Ectodermal cell (in vitro differentiated cells): ENCODE data around the gene LRMDA.

Experiments used
- H3K27ac ChIP-seq: 2 replicates; pipeline ENCODE4 v1.7.0; 2013; ENCODE audit warnings: mild to moderate bottlenecking, low read depth, low read length; ENCODE audit not compliant: insufficient read depth, poor library complexity, severe bottlenecking
- H3K27me3 ChIP-seq: 2 replicates; pipeline ENCODE4 v1.7.0; 2013; ENCODE audit warnings: mild to moderate bottlenecking, low read length; ENCODE audit not compliant: insufficient read depth, control insufficient read depth, poor library complexity, severe bottlenecking
- H3K36me3 ChIP-seq: one replicate; pipeline ENCODE4 v1.7.0; 2013; ENCODE audit warnings: low read length; ENCODE audit not compliant: control insufficient read depth, insufficient read depth
- H3K4me1 ChIP-seq: one replicate; pipeline ENCODE4 v1.7.0; 2013; ENCODE audit warnings: low read length; ENCODE audit not compliant: control insufficient read depth, insufficient read depth
- H3K4me3 ChIP-seq: 2 replicates; pipeline ENCODE4 v1.7.0; 2013; ENCODE audit warnings: low read depth, low read length, control low read depth; ENCODE audit not compliant: insufficient read depth
- H3K9me3 ChIP-seq: 2 replicates; pipeline ENCODE4 v1.7.0; 2013; ENCODE audit warnings: mild to moderate bottlenecking, low read length, moderate library complexity; ENCODE audit not compliant: control insufficient read depth
- WGBS, 2 experiments: methylation state at CpG; one replicate each; pipeline ENCODE4 v1.1.7; 2013; ENCODE audit warnings: missing lambda C conversion rate in 2 of 2; 5-methylcytosine and 5-hydroxymethylcytosine counted together

Gene LRMDA

GRCh38 chr10:75646916-75647315, 215.5 kb downstream of the LRMDA start:
- H3K4me1 ChIP-seq, result peaks cover 3% of the 10 kb centered on the region
- no peaks in the 10 kb centered on the region for H3K27me3 ChIP-seq
- 83% methylated on average over 6 of the region's 6 CpGs for WGBS, 2 experiments
- no peak overlapping the region for H3K27ac ChIP-seq
- no peaks in the 10 kb centered on the region for H3K9me3 ChIP-seq
- no peaks in the 10 kb centered on the region for H3K36me3 ChIP-seq
- no peak overlapping the region for H3K4me3 ChIP-seq

GRCh38 chr10:75647675-75648074, 216.3 kb downstream of the LRMDA start:
- WGBS, 2 experiments, result 93 to 100% methylated on average over 2 to 3 of the region's 3 CpGs
- H3K27me3 ChIP-seq, result no peaks in the 10 kb centered on the region

GRCh38 chr10:75648351-75648750, 216.9 kb downstream of the LRMDA start:
- Histone ChIP-seq H3K4me3 (no peak overlapping the region), H3K27ac (no peak overlapping the region), H3K9me3 (no peaks in the 10 kb centered on the region), H3K4me1 (peaks cover 3% of the 10 kb centered on the region), H3K27me3 (no peaks in the 10 kb centered on the region), H3K36me3 (no peaks in the 10 kb centered on the region)
- WGBS, 2 experiments, result 72 to 74% methylated on average over 3 of the region's 3 CpGs

More at GRCh38 chr10:75647675-75648074, 216.3 kb downstream of the LRMDA start:
- Histone ChIP-seq H3K27ac (no peak overlapping the region), H3K4me3 (no peak overlapping the region), H3K4me1 (peaks cover 3% of the 10 kb centered on the region), H3K36me3 (no peaks in the 10 kb centered on the region), H3K9me3 (no peaks in the 10 kb centered on the region)

GRCh38 chr10:75648854-75649253, 217.4 kb downstream of the LRMDA start:
- Histone ChIP-seq H3K27ac (no peak overlapping the region), H3K27me3 (no peaks in the 10 kb centered on the region), H3K36me3 (no peaks in the 10 kb centered on the region), H3K4me1 (peaks cover 3% of the 10 kb centered on the region), H3K4me3 (no peak overlapping the region), H3K9me3 (no peaks in the 10 kb centered on the region)
- WGBS, 2 experiments, result 80% methylated on average over 2 of the region's 2 CpGs

- H3K4me1 ChIP-seq, result peaks cover 3% of the 10 kb centered on the region
- H3K4me3 ChIP-seq, result no peak overlapping the region
- no peaks in the 10 kb centered on the region for H3K9me3 ChIP-seq
- H3K27ac ChIP-seq, result no peak overlapping the region
- no peaks in the 10 kb centered on the region for H3K36me3 ChIP-seq
- no peaks in the 10 kb centered on the region for H3K27me3 ChIP-seq
- WGBS, 2 experiments, result 100% methylated on average over 1 of the region's 1 CpG; no CpG with 5 or more reads in 1 of the 2 experiments
Observed at GRCh38 chr10:75649466-75649865, 218.0 kb downstream of the LRMDA start.

GRCh38 chr10:75650648-75651047, 219.2 kb downstream of the LRMDA start:
- Histone ChIP-seq H3K27ac (no peak overlapping the region), H3K9me3 (no peaks in the 10 kb centered on the region), H3K4me1 (peaks cover 3% of the 10 kb centered on the region), H3K36me3 (no peaks in the 10 kb centered on the region), H3K27me3 (no peaks in the 10 kb centered on the region), H3K4me3 (no peak overlapping the region)
- WGBS, 2 experiments, result 37 to 47% methylated on average over 4 of the region's 4 CpGs

GRCh38 chr10:75651417-75651816, 220.0 kb downstream of the LRMDA start:
- WGBS, 2 experiments, result 82 to 83% methylated on average over 2 of the region's 2 CpGs
- Histone ChIP-seq H3K27ac (no peak overlapping the region), H3K4me3 (no peak overlapping the region), H3K9me3 (no peaks in the 10 kb centered on the region), H3K4me1 (peaks cover 3% of the 10 kb centered on the region), H3K27me3 (no peaks in the 10 kb centered on the region), H3K36me3 (no peaks in the 10 kb centered on the region)

- no peaks in the 10 kb centered on the region for H3K36me3 ChIP-seq
- no peaks in the 10 kb centered on the region for H3K9me3 ChIP-seq
- H3K27ac ChIP-seq, result no peak overlapping the region
- H3K4me3 ChIP-seq, result no peak overlapping the region
- WGBS, 2 experiments, result 89 to 94% methylated on average over 5 of the region's 5 CpGs
- no peaks in the 10 kb centered on the region for H3K27me3 ChIP-seq
- H3K4me1 ChIP-seq, result peaks cover 3% of the 10 kb centered on the region
Observed at GRCh38 chr10:75652146-75652740, 220.8 kb downstream of the LRMDA start.

GRCh38 chr10:75653761-75654160, 222.3 kb downstream of the LRMDA start:
- 90 to 92% methylated on average over 8 of the region's 8 CpGs for WGBS, 2 experiments
- no peaks in the 10 kb centered on the region for H3K9me3 ChIP-seq
- H3K4me1 ChIP-seq, result peaks cover 3% of the 10 kb centered on the region
- no peak overlapping the region for H3K27ac ChIP-seq
- H3K4me3 ChIP-seq, result no peak overlapping the region
- no peaks in the 10 kb centered on the region for H3K27me3 ChIP-seq
- no peaks in the 10 kb centered on the region for H3K36me3 ChIP-seq

- WGBS, 2 experiments, result 100% methylated on average over 1 of the region's 1 CpG
- H3K27me3 ChIP-seq, result no peaks in the 10 kb centered on the region
- H3K36me3 ChIP-seq, result no peaks in the 10 kb centered on the region
- no peak overlapping the region for H3K27ac ChIP-seq
- H3K9me3 ChIP-seq, result no peaks in the 10 kb centered on the region
- peaks cover 3% of the 10 kb centered on the region for H3K4me1 ChIP-seq
- no peak overlapping the region for H3K4me3 ChIP-seq
Observed at GRCh38 chr10:75654171-75654771, 222.8 kb downstream of the LRMDA start.
